Lower leg skin (tissue), 3 donors: ENCODE measurements around the gene LAMP5.

Experiments
- POLR2A ChIP-seq, 2 donors: fragments of 450-650 bp; IDR thresholded peaks; one replicate each; pipeline ENCODE4 v1.6.1; 2016 to 2017; ENCODE audit warnings: antibody characterized with exemption in 2 of 2, mild to moderate bottlenecking in 1 of 2, moderate library complexity in 1 of 2
- TF ChIP-seq, protein P1 (sequence below), 3 donors: fragments of 450-650 bp; IDR thresholded peaks; one replicate each; pipeline ENCODE4 v1.5.1; 2016; ENCODE audit warnings: antibody characterized with exemption in 3 of 3, mild to moderate bottlenecking in 3 of 3, moderate library complexity in 2 of 3

DNA sequence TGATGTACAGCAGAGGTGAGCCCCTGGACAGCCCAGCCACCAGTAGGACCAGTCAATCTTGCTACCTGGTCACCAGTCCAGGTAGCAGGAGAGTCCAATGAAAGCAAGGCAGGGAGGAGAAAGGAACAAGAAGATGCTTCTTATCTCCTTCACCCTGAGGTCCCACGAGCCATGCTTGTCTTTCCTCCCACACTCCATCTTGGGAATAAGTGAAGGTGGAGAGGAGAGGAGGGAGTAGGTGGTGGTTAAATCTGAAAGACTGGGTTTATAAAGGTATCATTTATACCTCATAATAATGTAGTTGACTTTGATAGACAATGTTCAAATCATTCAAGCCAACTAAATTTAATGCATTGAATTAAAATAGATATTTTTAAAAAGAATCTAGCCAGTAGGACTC lies 35.9 kb downstream of the LAMP5 start:
- TF ChIP-seq, protein P1, sequence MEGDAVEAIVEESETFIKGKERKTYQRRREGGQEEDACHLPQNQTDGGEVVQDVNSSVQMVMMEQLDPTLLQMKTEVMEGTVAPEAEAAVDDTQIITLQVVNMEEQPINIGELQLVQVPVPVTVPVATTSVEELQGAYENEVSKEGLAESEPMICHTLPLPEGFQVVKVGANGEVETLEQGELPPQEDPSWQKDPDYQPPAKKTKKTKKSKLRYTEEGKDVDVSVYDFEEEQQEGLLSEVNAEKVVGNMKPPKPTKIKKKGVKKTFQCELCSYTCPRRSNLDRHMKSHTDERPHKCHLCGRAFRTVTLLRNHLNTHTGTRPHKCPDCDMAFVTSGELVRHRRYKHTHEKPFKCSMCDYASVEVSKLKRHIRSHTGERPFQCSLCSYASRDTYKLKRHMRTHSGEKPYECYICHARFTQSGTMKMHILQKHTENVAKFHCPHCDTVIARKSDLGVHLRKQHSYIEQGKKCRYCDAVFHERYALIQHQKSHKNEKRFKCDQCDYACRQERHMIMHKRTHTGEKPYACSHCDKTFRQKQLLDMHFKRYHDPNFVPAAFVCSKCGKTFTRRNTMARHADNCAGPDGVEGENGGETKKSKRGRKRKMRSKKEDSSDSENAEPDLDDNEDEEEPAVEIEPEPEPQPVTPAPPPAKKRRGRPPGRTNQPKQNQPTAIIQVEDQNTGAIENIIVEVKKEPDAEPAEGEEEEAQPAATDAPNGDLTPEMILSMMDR (IDR thresholded peaks at IDR 0.05) = no peak
- no peak for TF ChIP-seq POLR2A (IDR thresholded peaks at IDR 0.05)
